Measurements from ENCODE around the gene RFX8. TPM values are rescaled to one million over a fixed set of nuclear protein-coding genes. Genes with fewer than 3 reads are reported as not detected.

RFX8 gene
- total and polyA plus RNA-seq, 2 of the 13 experiments (the other 11 are each of a cell fraction or from before 2014, with no cell fraction given): not detected

GRCh38 chr2:101500180-101500579, 25.3 kb upstream of the RFX8 start:
- no peaks in the 10 kb centered on the region for H3K9me3 ChIP-seq (ENCODE audit: low read length)
- DNase-seq (ENCODE audit: low spot score) (no peak), FAIRE-seq (no peak), ATAC-seq (no peak)
- H3K9ac ChIP-seq (ENCODE audit: insufficient read depth, low read depth, low read length): no peak overlapping the region
- intact Hi-C loops (cut with micrococcal nuclease; ENCODE audit: unreplicated experiment): no loop called here
- no peaks in the 10 kb centered on the region for H4K20me1 ChIP-seq (ENCODE audit: insufficient read depth, low read length)
- H3K4me3 ChIP-seq (replicated peaks in 1 of 3; ENCODE audit: insufficient read depth in 1 of 3, low read depth in 2 of 3, low read length in 3 of 3): no peak overlapping the region
- no peak overlapping the region for H2AFZ ChIP-seq (ENCODE audit: low read length)
- ChIA-PET POLR2A (no interaction called here), CTCF (ENCODE audit: low intra/inter-chr PET ratio, low total read pairs) (no interaction called here)
- BruUV-seq (replicated peaks): no TSS peak
- in situ Hi-C loops (cut with HindIII; ENCODE audit: extremely low pct_ligation_motif_present, low pct_unique_long_range_greater_than_20kb): no loop called here
- peaks cover 0 to 13% of the 10 kb centered on the region in 2 experiments; a peak in 1 of 5 replicates for H3K27me3 ChIP-seq (ENCODE audit: control insufficient read depth in 1 of 2, insufficient read depth in 2 of 2, low read length in 2 of 2)
- H3K4me1 ChIP-seq (ENCODE audit: insufficient read depth, low read length): no peaks in the 10 kb centered on the region
- no peak overlapping the region for H3K4me2 ChIP-seq (ENCODE audit: low read depth, low read length)
- H3K79me2 ChIP-seq (ENCODE audit: insufficient read depth, low read length): no peaks in the 10 kb centered on the region
- TF ChIP-seq ZNF816 (CRISPR knock-in tag; IDR thresholded peaks at IDR 0.05; ENCODE audit: borderline replicate concordance) (no peak), ZNF276 (CRISPR knock-in tag; IDR thresholded peaks at IDR 0.05; ENCODE audit: low read depth) (no peak), IKZF5 (CRISPR knock-in tag; IDR thresholded peaks at IDR 0.05) (no peak), ZKSCAN1 (IDR thresholded peaks at IDR 0.05; ENCODE audit: low read length) (no peak), ZNF205 (CRISPR knock-in tag; IDR thresholded peaks at IDR 0.05) (no peak), ZNF331 (CRISPR knock-in tag; IDR thresholded peaks at IDR 0.05) (no peak), RERE (CRISPR knock-in tag; IDR thresholded peaks at IDR 0.05; ENCODE audit: low read depth) (no peak), TRIM24 (CRISPR knock-in tag; IDR thresholded peaks at IDR 0.05) (no peak), ZNF589 (CRISPR knock-in tag; conservative IDR thresholded peaks at IDR 0.05) (no peak), SIN3A (IDR thresholded peaks at IDR 0.05; ENCODE audit: borderline replicate concordance, low read depth, low read length) (no peak), TAF1 (CRISPR knock-in tag; IDR thresholded peaks at IDR 0.05) (no peak)
- WGBS (ENCODE audit: low lambda C conversion rate): 35% methylated on average over 2 of the region's 2 CpGs
- H3K36me3 ChIP-seq (replicated peaks in 1 of 2; ENCODE audit: control insufficient read depth in 1 of 2, insufficient read depth in 2 of 2, low read length in 2 of 2): no peaks in the 10 kb centered on the region
- H3K27ac ChIP-seq (ENCODE audit: extremely low read length, insufficient read depth, low read length): no peak overlapping the region
